Neural cell (in vitro differentiated cells): ENCODE data around the gene MLLT3.

Experiments
- TF ChIP-seq, protein P1 (sequence below): fragments of 450-650 bp; IDR thresholded peaks from 2 replicates; pipeline ENCODE4 v1.5.1; 2014; ENCODE audit warnings: antibody characterized with exemption, mild to moderate bottlenecking, moderate library complexity; ENCODE audit not compliant: poor library complexity, severe bottlenecking
- TF ChIP-seq, protein P2 (sequence below): IDR thresholded peaks from 2 replicates; pipeline ENCODE4 v1.6.1; 2012; ENCODE audit warnings: borderline replicate concordance

DNA sequence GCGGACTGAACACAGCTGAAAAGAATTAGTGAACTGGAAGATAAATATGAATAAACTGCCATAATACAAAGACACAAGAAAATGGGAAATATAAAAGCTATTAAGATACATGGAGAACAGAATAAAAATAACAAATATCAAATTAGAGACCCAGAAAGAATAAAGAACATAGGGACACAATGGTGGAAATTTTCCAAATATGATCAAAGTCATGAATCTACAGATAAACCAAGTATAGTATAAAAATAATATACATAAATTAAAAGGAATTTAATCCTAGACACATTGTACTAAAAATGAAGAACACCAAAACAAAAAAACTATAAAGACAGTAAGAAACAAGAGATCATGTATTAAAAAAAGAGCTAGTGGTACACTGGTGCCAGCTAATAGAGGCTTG lies 194.9 kb downstream of the MLLT3 start:
- TF ChIP-seq, protein P1, sequence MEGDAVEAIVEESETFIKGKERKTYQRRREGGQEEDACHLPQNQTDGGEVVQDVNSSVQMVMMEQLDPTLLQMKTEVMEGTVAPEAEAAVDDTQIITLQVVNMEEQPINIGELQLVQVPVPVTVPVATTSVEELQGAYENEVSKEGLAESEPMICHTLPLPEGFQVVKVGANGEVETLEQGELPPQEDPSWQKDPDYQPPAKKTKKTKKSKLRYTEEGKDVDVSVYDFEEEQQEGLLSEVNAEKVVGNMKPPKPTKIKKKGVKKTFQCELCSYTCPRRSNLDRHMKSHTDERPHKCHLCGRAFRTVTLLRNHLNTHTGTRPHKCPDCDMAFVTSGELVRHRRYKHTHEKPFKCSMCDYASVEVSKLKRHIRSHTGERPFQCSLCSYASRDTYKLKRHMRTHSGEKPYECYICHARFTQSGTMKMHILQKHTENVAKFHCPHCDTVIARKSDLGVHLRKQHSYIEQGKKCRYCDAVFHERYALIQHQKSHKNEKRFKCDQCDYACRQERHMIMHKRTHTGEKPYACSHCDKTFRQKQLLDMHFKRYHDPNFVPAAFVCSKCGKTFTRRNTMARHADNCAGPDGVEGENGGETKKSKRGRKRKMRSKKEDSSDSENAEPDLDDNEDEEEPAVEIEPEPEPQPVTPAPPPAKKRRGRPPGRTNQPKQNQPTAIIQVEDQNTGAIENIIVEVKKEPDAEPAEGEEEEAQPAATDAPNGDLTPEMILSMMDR = no peak
- TF ChIP-seq, protein P2, sequence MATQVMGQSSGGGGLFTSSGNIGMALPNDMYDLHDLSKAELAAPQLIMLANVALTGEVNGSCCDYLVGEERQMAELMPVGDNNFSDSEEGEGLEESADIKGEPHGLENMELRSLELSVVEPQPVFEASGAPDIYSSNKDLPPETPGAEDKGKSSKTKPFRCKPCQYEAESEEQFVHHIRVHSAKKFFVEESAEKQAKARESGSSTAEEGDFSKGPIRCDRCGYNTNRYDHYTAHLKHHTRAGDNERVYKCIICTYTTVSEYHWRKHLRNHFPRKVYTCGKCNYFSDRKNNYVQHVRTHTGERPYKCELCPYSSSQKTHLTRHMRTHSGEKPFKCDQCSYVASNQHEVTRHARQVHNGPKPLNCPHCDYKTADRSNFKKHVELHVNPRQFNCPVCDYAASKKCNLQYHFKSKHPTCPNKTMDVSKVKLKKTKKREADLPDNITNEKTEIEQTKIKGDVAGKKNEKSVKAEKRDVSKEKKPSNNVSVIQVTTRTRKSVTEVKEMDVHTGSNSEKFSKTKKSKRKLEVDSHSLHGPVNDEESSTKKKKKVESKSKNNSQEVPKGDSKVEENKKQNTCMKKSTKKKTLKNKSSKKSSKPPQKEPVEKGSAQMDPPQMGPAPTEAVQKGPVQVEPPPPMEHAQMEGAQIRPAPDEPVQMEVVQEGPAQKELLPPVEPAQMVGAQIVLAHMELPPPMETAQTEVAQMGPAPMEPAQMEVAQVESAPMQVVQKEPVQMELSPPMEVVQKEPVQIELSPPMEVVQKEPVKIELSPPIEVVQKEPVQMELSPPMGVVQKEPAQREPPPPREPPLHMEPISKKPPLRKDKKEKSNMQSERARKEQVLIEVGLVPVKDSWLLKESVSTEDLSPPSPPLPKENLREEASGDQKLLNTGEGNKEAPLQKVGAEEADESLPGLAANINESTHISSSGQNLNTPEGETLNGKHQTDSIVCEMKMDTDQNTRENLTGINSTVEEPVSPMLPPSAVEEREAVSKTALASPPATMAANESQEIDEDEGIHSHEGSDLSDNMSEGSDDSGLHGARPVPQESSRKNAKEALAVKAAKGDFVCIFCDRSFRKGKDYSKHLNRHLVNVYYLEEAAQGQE = no peak
